Mononuclear cell (primary cell): ENCODE data around the gene ERAL1. TPM values are rescaled to one million over a fixed set of nuclear protein-coding genes. Genes with fewer than 3 reads are reported as not detected.
A peak's percentile ranks its signal among the peaks of the same experiment; 100 is the strongest.
"Not testable (repeated sequence)": the region's sequence is repeated elsewhere in the genome, so short reads cannot be mapped to it uniquely, and the experiment has no call there.

Experiments used
- H3K27me3 ChIP-seq: 2 replicates; pipeline ENCODE4 v1.6.0; 2011; ENCODE audit warnings: low read length, control low read depth; ENCODE audit not compliant: insufficient read depth
- H3K4me1 ChIP-seq: 2 replicates; pipeline ENCODE4 v1.5.1; 2011; ENCODE audit warnings: mild to moderate bottlenecking, low read length, control low read depth; ENCODE audit not compliant: insufficient read depth
- H3K4me3 ChIP-seq: 2 replicates; pipeline ENCODE4 v1.5.1; 2011; ENCODE audit warnings: mild to moderate bottlenecking, low read length, moderate library complexity
- H3K9me3 ChIP-seq: 2 replicates; pipeline ENCODE4 v1.5.1; 2011; ENCODE audit warnings: low read depth, mild to moderate bottlenecking, control low read depth, low read length
- total RNA-seq: library from RNA; depleted of rRNA; stranded (reverse); fragments of >200 nt; gene quantifications from one replicate; pipeline ENCODE4 v1.2.3, GENCODE V29; 2012

ERAL1 gene
- total RNA-seq, 1 donor = 11.1 TPM

GRCh38 chr17:28841901-28842281 is 12.9 kb upstream of the ERAL1 start:
- H3K4me3 ChIP-seq = peak overlapping the region; percentile 80
- no peaks in the 10 kb centered on the region for H3K9me3 ChIP-seq
- H3K27me3 ChIP-seq = no peaks in the 10 kb centered on the region
- peaks cover 16% of the 10 kb centered on the region for H3K4me1 ChIP-seq

DNA sequence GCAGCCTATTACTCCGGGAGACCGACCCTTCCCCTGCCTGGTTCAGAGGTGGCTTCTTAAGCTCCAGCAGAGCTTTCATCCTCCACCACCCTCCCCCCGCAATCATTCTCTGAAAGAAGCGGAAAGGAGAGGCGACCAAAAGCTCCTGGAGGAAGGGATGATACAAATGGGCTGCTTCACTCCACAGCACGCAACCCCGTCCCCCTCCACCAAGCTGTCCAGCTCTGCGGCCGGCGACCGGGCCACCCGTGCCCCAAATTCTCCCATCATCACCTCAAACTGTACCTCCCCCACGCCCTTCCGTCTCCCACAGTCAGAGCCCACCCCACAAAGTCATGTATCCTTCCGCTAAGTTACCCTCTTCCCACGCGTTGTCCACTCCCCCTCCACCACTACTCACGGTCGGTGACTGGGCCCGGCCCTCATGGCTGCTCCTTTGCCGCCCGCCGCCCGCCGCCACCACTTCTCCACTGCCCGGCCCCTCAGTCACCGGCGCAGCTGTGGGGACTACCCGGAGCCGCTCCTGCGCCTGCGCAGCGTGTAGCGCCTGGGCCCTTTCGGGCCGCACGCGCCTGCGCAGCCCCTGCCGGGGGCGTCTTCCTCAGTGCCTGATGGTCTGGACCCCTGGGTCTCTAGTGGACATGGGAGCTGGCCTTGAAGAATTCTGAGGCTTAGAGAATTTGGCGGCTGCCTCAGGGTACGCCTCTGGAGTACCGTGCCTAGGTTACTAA is 12.4 kb upstream of the ERAL1 start, which contains the start of gene FAM222B:
TSS of gene FAM222B (minus strand) at position 509 of the 731 bp plus-strand sequence. CDS start 76,123 bp downstream, outside the sequence.
- no peaks in the 10 kb centered on the region for H3K27me3 ChIP-seq
- peaks cover 16% of the 10 kb centered on the region for H3K4me1 ChIP-seq
- peak within 1 kb of the TSS; percentile 80 for H3K4me3 ChIP-seq

GRCh38 chr17:28843816-28844148 is 11.0 kb upstream of the ERAL1 start:
- no peak overlapping the region for H3K4me3 ChIP-seq
- H3K4me1 ChIP-seq = peaks cover 16% of the 10 kb centered on the region
- no peaks in the 10 kb centered on the region for H3K9me3 ChIP-seq
- H3K27me3 ChIP-seq = no peaks in the 10 kb centered on the region

More for the DNA sequence above, 12.4 kb upstream of the ERAL1 start, which contains the start of gene FAM222B:
- H3K9me3 ChIP-seq = no peaks in the 10 kb centered on the region

DNA sequence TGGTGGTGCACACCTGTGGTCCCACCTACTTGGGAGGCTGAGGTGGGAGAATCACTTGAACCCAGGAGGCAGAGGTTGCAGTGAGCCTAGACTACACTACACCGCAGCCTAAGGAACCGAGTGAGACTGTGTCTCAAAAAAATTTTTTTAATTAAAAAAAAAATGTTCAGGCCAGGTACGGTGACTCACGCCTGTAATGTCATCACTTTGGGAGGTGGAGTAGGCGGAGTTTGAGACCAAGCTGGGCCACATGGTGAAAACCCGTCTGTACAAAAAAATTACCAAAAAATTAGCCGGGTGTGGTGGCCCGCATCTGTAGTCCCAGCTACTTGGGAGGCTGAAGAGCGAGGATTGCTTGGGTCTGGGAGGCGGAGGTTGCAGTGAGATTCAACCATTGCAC is 8.6 kb upstream of the ERAL1 start:
- Histone ChIP-seq H3K4me1 (peaks cover 15% of the 10 kb centered on the region), H3K9me3 (no peaks in the 10 kb centered on the region), H3K4me3 (no peak overlapping the region), H3K27me3 (no peaks in the 10 kb centered on the region)

DNA sequence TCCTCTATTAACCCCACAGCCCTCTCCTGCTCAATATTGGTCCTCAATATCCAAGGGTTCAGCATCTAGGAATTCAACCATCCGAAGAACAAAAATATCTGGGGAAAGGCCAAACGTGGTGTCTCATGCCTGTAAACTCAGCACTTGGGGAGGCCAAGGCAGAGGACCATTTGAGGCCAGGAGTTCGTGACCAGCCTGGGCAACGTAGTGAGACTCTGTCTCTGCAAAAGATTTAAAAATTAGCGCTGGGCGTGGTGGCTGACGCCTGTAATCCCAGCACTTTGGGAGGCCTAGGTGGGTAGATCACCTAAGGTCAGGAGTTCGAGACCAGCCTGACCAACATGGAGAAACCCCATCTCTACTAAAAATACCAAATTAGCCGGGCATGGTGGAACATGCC is 8.1 kb upstream of the ERAL1 start:
- not testable (repeated sequence) for H3K27me3 ChIP-seq, H3K4me3 ChIP-seq, H3K9me3 ChIP-seq
- peaks cover 10% of the 10 kb centered on the region for H3K4me1 ChIP-seq

DNA sequence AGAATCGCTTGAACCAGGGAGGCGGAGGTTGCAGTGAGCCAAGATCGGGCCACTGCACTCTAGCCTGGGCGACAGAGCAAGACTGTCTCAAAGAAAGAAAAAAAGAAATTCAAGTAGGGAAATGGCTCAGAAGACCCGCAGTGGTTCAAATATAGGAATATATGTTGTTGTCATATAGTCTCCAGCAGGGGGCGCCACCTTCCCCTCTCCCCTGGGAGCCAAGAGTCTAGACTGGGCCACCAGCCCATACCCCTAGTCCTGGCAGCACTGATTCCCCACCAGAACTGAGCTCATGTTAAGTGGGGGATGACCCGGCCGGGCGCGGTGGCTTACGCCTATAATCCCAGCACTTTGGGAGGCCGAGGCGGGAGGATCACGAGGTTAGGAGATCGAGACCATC is 6.1 kb upstream of the ERAL1 start:
- not testable (repeated sequence) for H3K27me3 ChIP-seq, H3K4me3 ChIP-seq, H3K9me3 ChIP-seq, H3K4me1 ChIP-seq

DNA sequence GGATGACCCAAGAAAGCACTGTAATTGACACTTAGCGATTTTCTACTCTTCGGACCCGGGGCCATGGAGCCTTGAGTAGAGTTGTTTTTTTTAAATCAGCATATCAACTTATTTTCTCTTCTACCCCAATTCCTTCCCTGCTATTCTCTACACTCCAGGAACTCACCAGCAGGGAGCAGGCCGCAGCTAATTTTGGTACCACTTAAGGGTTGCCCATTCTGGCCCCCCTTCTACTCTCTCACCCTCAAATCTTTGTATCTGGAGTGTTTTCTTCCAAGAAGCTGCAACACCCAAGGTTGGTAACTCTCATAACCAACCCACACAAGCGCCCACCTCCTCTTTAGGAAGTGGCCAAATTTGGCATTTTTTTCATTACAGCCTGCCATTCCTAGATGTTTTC is 5.5 kb upstream of the ERAL1 start:
- Histone ChIP-seq H3K4me1 (peaks cover 4% of the 10 kb centered on the region), H3K4me3 (no peak overlapping the region), H3K9me3 (no peaks in the 10 kb centered on the region), H3K27me3 (no peaks in the 10 kb centered on the region)

- no peaks in the 10 kb centered on the region for H3K27me3 ChIP-seq
- no peak overlapping the region for H3K4me3 ChIP-seq
- H3K9me3 ChIP-seq = no peaks in the 10 kb centered on the region
- H3K4me1 ChIP-seq = peaks cover 13% of the 10 kb centered on the region
Observed at GRCh38 chr17:28853295-28853694, 1.5 kb upstream of the ERAL1 start.

DNA sequence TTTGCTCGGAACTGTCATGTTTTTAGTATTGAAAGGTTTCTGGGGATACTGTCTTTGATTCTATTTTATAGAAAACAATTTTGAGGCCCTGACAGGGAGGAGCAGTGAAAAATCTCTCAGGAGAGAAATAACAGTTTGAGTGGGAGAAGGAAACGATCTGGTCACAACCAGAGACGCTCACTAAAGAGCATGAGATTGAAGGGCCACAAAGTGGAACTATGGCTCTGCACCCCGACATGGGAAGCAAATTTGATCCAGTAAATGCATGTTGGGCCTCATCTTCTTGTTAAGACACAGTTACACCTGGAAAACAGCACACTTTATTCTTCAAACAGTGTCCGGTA is 492 bp downstream of the ERAL1 start:
- Histone ChIP-seq H3K4me3 (peak overlapping the region; percentile 59), H3K9me3 (no peaks in the 10 kb centered on the region), H3K27me3 (no peaks in the 10 kb centered on the region), H3K4me1 (peaks cover 13% of the 10 kb centered on the region)

DNA sequence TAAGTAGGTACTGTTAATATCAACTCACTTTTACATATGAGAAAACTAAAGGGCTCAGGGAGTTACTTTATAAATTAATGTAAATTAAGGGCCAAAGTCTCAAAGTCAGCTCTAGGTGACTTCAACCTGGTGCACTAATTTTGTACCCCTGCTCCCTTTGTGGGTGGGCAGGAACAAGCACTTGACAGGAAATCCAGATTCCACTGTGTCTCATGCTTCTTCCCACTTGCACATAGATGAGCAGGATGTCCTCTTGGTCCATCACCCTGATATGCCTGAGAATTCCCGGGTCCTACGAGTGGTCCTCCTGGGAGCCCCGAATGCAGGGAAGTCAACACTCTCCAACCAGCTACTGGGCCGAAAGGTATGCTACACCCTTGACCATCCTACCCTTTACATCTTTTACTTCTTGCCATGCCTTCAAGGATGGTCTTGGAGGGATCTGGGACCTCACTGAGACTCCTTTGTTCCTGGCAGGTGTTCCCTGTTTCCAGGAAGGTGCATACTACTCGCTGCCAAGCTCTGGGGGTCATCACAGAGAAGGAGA is 1.3 kb downstream of the ERAL1 start:
- no peaks in the 10 kb centered on the region for H3K9me3 ChIP-seq
- peaks cover 13% of the 10 kb centered on the region for H3K4me1 ChIP-seq
- H3K4me3 ChIP-seq = no peak overlapping the region
- no peaks in the 10 kb centered on the region for H3K27me3 ChIP-seq

GRCh38 chr17:28857905-28858800 is 3.3 kb downstream of the ERAL1 start:
- Histone ChIP-seq H3K27me3 (no peaks in the 10 kb centered on the region), H3K4me3 (no peak overlapping the region), H3K9me3 (no peaks in the 10 kb centered on the region), H3K4me1 (peaks cover 13% of the 10 kb centered on the region)

GRCh38 chr17:28858801-28859355 is 4.1 kb downstream of the ERAL1 start:
- H3K4me1 ChIP-seq = peaks cover 13% of the 10 kb centered on the region
- no peaks in the 10 kb centered on the region for H3K27me3 ChIP-seq
- H3K9me3 ChIP-seq = no peaks in the 10 kb centered on the region
- H3K4me3 ChIP-seq = no peak overlapping the region

- H3K27me3 ChIP-seq = no peaks in the 10 kb centered on the region
- H3K9me3 ChIP-seq = no peaks in the 10 kb centered on the region
- H3K4me1 ChIP-seq = peaks cover 4% of the 10 kb centered on the region
- H3K4me3 ChIP-seq = no peak overlapping the region
Observed at GRCh38 chr17:28860363-28860808, 5.6 kb downstream of the ERAL1 start.

GRCh38 chr17:28861393-28862203 is 6.8 kb downstream of the ERAL1 start:
- Histone ChIP-seq H3K27me3 (no peaks in the 10 kb centered on the region), H3K9me3 (no peaks in the 10 kb centered on the region), H3K4me1 (peaks cover 8% of the 10 kb centered on the region), H3K4me3 (no peak overlapping the region)
